Fibroblast of skin of back (primary cell): ENCODE results near the gene HLA-DRA.

Experiments used
- DNase-seq: peaks from one replicate; pipeline ENCODE4 v3.0.0-alpha.2; 2013

HLA-DRA gene

DNA sequence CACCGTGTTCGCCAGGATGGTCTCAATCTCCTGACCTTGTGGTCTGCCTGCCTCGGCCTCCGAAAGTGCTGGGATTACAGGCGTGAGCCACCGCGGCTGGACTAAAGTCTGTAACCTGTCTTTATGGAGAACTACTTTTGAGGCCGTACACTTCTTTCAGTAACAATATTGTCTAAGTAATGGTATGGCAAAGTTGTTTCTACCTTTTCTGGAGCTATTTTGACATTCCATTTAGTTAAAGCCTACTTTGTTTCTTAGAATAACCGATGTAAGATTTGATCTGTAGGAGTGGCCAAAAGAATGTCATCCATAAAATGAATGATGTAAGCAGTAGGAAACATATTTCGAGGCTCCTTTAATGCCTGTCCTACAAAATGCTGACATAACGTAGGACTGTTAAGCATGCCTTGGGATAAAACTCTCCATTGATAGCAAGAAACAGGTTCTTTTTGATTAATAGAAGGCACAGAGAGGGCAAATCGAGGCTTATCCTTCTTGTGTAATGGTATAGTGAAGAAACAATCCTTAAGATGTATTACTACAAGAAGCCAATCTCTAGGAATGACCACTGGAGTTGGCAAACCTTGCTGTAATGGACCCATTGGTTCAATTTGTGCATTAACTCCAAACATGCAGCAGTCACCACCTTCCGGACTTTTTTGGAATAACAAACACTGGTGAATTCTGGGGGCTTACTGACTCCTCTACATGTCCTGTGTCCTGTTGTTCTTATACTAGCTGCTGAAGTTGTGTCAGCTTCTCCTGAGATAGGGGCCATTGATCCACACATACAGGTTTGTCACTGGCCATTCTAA lies 35.9 kb downstream of the HLA-DRA start:
- no peak for DNase-seq

DNA sequence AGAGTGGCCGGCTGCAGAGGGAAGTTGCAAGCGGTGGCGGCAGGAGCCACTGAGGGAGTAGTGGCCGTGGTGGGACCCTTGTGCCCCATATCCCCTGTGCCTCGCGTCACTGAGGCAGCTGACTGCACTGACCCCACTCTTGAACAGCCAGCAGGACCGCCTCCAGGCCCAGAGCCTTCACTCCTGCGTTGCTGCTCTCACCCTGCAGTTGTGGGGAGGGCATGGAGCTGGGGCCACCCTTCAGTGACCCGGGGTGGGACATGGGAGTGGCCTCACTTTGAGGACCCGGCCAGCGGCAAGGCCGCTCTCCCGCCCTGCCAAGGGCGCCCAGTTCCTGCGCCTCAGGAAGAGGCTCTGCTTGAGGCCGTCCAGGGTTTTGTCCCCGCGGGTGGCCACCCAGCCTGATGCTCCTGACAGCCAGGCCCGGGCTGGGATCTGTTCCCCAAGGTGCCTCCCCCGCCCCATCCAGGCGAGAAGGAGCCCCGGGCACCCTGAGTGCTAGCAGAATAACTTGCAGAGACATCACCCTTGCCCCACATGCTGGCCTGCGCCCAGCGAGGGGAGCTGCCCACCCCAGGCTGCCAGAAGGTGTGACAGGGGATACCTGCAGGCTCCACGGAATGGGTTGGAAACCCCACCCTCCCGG lies 44.4 kb downstream of the HLA-DRA start:
- DNase-seq = no peak

DNA sequence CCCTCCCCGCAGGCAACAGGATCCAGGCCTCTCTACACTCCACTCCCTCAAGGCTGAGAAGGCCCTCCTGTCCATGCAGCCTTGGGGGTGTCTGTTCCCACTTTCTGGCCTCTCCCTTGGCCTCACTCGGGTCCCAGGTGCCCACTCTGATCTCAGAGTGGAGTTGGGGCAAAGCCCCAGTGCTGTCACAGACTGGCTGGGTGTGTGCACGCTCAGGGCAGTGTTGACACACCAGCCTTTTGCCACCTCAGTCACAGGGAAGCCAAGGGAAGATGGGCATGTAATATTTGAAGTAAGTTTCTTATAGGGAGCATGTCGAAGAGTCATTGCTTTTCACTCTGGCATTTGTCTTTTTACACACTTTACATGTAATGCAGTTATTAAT lies 44.9 kb downstream of the HLA-DRA start:
- DNase-seq = no peak

DNA sequence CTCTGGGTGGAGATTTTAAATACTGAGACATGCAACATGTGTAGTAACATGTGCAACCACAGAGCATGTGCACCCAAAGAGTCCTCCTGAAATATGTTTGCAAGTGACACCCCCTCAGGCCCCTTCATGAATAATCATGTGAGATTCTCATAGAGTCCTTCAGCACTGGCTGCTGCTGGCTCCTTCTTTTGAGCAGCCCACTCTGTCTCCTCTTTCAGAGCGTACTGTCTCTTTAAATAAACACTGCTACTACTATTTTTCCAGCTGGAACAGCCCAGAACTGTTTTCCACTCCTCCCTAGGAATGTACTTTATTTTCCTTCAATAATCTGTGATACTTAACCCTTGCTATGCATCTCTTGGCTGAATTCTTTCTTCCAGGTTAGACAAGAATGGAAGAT lies 48.4 kb downstream of the HLA-DRA start:
- DNase-seq = no peak

DNA sequence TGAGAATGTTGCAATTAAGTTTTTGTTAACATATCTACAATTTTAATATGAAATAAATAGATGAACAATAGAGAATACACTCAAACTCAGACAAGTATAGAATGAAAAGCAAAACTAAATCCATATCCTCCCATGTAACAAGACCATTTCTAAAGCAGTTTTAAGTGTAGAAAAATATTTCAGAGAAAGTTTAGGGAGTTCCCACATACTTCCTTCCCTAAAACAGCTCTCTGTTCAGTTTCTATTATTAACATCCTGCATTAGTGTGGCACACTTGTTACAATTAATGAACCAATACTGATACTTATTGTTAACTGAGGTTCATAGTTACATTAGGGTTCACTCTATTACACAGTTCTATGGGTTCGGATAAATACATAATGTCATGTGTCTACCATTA lies 52.0 kb downstream of the HLA-DRA start:
- no peak for DNase-seq

DNA sequence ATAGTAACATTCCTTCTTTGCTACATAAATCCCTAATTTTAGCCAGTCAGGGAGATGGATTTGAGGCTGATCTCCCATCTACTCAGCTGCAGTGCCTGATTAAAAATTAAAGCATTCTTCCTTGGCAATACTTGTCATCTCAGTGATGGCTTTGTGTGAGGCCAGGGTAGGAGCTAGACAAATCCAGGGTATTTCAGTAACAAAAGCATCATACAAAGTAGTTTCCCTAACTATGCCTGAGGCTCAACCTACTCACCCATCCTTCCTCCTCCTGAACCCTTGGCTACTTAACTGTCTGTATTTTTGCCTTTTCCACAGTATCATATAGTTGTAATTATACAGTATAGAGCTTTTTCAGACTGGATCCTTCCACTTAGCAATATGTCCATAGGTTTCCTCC lies 52.7 kb downstream of the HLA-DRA start:
- no peak for DNase-seq
